Measurements from ENCODE around the gene GBA2. TPM values are rescaled to one million over a fixed set of nuclear protein-coding genes. Genes with fewer than 3 reads are reported as not detected.

Gene GBA2
- polyA plus RNA-seq, 3 donors, result 18.1 to 130 (median 26.4) TPM

DNA sequence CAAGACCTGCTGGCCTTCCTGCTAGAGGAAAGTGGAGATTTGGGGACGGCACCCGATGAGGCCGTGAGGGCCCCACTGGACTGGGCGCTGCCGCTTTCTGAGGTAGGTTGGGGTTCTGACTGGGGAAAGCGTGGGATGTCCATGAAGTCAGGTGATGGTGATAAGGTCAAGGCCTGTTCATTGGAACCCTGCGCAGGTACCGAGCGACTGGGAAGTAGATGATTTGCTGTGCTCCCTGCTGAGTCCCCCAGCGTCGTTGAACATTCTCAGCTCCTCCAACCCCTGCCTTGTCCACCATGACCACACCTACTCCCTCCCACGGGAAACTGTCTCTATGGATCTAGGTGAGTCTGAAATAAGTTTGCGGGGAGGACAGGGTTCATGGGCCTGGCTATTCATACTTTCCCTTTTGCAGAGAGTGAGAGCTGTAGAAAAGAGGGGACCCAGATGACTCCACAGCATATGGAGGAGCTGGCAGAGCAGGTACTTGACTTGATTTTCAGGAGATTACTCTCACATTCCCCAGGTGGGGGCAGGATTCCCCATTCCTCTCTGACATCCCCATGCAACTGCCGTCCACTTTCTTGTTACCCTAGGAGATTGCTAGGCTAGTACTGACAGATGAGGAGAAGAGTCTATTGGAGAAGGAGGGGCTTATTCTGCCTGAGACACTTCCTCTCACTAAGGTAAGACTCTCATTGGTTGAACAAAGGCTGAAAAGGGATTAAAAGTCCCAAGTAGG is 16.1 kb downstream of the GBA2 start:
- H3K4me3 ChIP-seq (replicated peaks in 1 of 3; ENCODE audit: low read depth in 2 of 3, low read length in 3 of 3), result peak overlapping the region; percentile 64 to 95 (median 72)
- Mint-ChIP-seq H3K9me3 (peaks cover 0 to 1% (median 0%) of the 10 kb centered on the region in 7 donors), H3K36me3 (peaks cover 25 to 42% of the 10 kb centered on the region in 2 donors), H3K4me3 (peak overlapping the region in 1 of 2 donors; percentile 92), H3K27me3 (ENCODE audit: low read depth in 3 of 3) (peaks cover 0 to 6% (median 0%) of the 10 kb centered on the region in 3 donors), H3K27ac (peak overlapping the region in 6 of 7 donors; percentile 94 to 99 (median 96)), H3K4me1 (peaks cover 21% of the 10 kb centered on the region)
- H3K9me3 ChIP-seq (replicated peaks in 1 of 2; ENCODE audit: control insufficient read depth in 1 of 2, insufficient read depth in 1 of 2, low read length in 2 of 2), result no peaks in the 10 kb centered on the region
- peak overlapping the region; percentile 89 for H2AFZ ChIP-seq (ENCODE audit: insufficient read depth, low read depth, low read length, poor library complexity, severe bottlenecking)
- peaks cover 57% of the 10 kb centered on the region for H4K20me1 ChIP-seq (ENCODE audit: insufficient read depth, low read length)
- H3K9ac ChIP-seq (ENCODE audit: insufficient read depth, low read length, poor library complexity, severe bottlenecking), result peak overlapping the region; percentile 75
- H3K4me2 ChIP-seq (replicated peaks; ENCODE audit: extremely low read depth, low read length, poor library complexity, severe bottlenecking), result peak overlapping the region; percentile 95
- peaks cover 53% of the 10 kb centered on the region for H3K79me2 ChIP-seq (ENCODE audit: insufficient read depth, low read length)
- peak in 2 of 3 donors; percentile 33 to 41 for DNase-seq
- peaks cover 50 to 58% of the 10 kb centered on the region in 2 donors for H3K4me1 ChIP-seq (ENCODE audit: control insufficient read depth in 1 of 2, insufficient read depth in 2 of 2, low read length in 2 of 2)
- H3K27me3 ChIP-seq (ENCODE audit: control insufficient read depth in 2 of 2, insufficient read depth in 2 of 2, low read length in 2 of 2), result no peaks in the 10 kb centered on the region
- intact Hi-C loops (cut with micrococcal nuclease), result loop anchor here (2.0 to 10.0 kb wide), 5 partner anchors 16 to 621 kb away; partner anchors contain the start of genes GBA2 (in 2 of the 2), RGP1 (in 2 of the 2), CCDC107 (in 1 of the 2) and FAM221B (in 1 of the 2)
- 0% methylated on average over 6 of the region's 14 CpGs for WGBS (ENCODE audit: insufficient coverage)
- H3K27ac ChIP-seq (ENCODE audit: low read depth in 1 of 2, low read length in 2 of 2), result peak overlapping the region; percentile 89 to 95
- H3K36me3 ChIP-seq (replicated peaks in 1 of 2; ENCODE audit: control insufficient read depth in 1 of 2, insufficient read depth in 2 of 2, low read length in 2 of 2), result peaks cover 26 to 41% of the 10 kb centered on the region in 2 donors
- TF ChIP-seq, protein P1, sequence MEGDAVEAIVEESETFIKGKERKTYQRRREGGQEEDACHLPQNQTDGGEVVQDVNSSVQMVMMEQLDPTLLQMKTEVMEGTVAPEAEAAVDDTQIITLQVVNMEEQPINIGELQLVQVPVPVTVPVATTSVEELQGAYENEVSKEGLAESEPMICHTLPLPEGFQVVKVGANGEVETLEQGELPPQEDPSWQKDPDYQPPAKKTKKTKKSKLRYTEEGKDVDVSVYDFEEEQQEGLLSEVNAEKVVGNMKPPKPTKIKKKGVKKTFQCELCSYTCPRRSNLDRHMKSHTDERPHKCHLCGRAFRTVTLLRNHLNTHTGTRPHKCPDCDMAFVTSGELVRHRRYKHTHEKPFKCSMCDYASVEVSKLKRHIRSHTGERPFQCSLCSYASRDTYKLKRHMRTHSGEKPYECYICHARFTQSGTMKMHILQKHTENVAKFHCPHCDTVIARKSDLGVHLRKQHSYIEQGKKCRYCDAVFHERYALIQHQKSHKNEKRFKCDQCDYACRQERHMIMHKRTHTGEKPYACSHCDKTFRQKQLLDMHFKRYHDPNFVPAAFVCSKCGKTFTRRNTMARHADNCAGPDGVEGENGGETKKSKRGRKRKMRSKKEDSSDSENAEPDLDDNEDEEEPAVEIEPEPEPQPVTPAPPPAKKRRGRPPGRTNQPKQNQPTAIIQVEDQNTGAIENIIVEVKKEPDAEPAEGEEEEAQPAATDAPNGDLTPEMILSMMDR (IDR thresholded peaks at IDR 0.05), result no peak

- H3K9me3 Mint-ChIP-seq, result peaks cover 0 to under 1% (median 0%) of the 10 kb centered on the region in 7 donors
- H3K4me1 Mint-ChIP-seq, result peaks cover 21% of the 10 kb centered on the region
- no peaks in the 10 kb centered on the region for H3K9me3 ChIP-seq (replicated peaks in 1 of 2; ENCODE audit: control insufficient read depth in 1 of 2, insufficient read depth in 1 of 2, low read length in 2 of 2)
- peak within 1 kb of the TSS in 1 of 2 donors; percentile 92 for H3K4me3 Mint-ChIP-seq
- DNase-seq, result peak; percentile 98 to 99 (median 98)
- peak within 1 kb of the TSS; percentile 84 to 95 (median 85) for H3K4me3 ChIP-seq (replicated peaks in 1 of 3; ENCODE audit: low read depth in 2 of 3, low read length in 3 of 3)
- peaks cover 60% of the 10 kb centered on the region for H3K79me2 ChIP-seq (ENCODE audit: insufficient read depth, low read length)
- peak within 1 kb of the TSS; percentile 89 to 95 for H3K27ac ChIP-seq (ENCODE audit: low read depth in 1 of 2, low read length in 2 of 2)
- peaks cover 57 to 65% of the 10 kb centered on the region in 2 donors for H3K4me1 ChIP-seq (ENCODE audit: control insufficient read depth in 1 of 2, insufficient read depth in 2 of 2, low read length in 2 of 2)
- H3K9ac ChIP-seq (ENCODE audit: insufficient read depth, low read length, poor library complexity, severe bottlenecking), result peak within 1 kb of the TSS; percentile 80
- peaks cover 19 to 41% of the 10 kb centered on the region in 2 donors for H3K36me3 ChIP-seq (replicated peaks in 1 of 2; ENCODE audit: control insufficient read depth in 1 of 2, insufficient read depth in 2 of 2, low read length in 2 of 2)
- H3K27me3 Mint-ChIP-seq (ENCODE audit: low read depth in 3 of 3), result peaks cover 0 to 6% (median 0%) of the 10 kb centered on the region in 3 donors
- peak within 1 kb of the TSS in 6 of 7 donors; percentile 94 to 99 (median 96) for H3K27ac Mint-ChIP-seq
- H3K36me3 Mint-ChIP-seq, result peaks cover 18 to 35% of the 10 kb centered on the region in 2 donors
- H2AFZ ChIP-seq (ENCODE audit: insufficient read depth, low read depth, low read length, poor library complexity, severe bottlenecking), result peak within 1 kb of the TSS; percentile 89
- H4K20me1 ChIP-seq (ENCODE audit: insufficient read depth, low read length), result peaks cover 57% of the 10 kb centered on the region
- H3K4me2 ChIP-seq (replicated peaks; ENCODE audit: extremely low read depth, low read length, poor library complexity, severe bottlenecking), result peak within 1 kb of the TSS; percentile 95
- under 1% methylated on average over 45 of the region's 49 CpGs for WGBS (ENCODE audit: insufficient coverage)
- TF ChIP-seq, protein P1 (IDR thresholded peaks at IDR 0.05), result no peak
- H3K27me3 ChIP-seq (ENCODE audit: control insufficient read depth in 2 of 2, insufficient read depth in 2 of 2, low read length in 2 of 2), result no peaks in the 10 kb centered on the region
- intact Hi-C loops (cut with micrococcal nuclease), result loop anchor here (2.0 to 10.0 kb wide), 5 partner anchors 17 to 620 kb away; partner anchors contain the start of genes GBA2 (in 2 of the 2), RGP1 (in 2 of the 2), CCDC107 (in 1 of the 2) and FAM221B (in 1 of the 2)
These were observed 16.7 kb downstream of the GBA2 start, which contains the start of the genes CREB3 and TLN1 for GRCh38 chr9:35732185-35732799. TSS of gene CREB3 (plus strand) at chr9:35732666. CDS start at chr9:35732773, 107 bp downstream. TSS of gene TLN1 (minus strand) at chr9:35732195. CDS start at chr9:35725694, 6,501 bp downstream.

Data from CD14-positive monocyte (primary cell).